Measurements from ENCODE around the gene MRGPRG. TPM values are rescaled to one million over a fixed set of nuclear protein-coding genes. Genes with fewer than 3 reads are reported as not detected.

MRGPRG gene
- total RNA-seq, 1 experiment from 2014 or later: not detected

DNA sequence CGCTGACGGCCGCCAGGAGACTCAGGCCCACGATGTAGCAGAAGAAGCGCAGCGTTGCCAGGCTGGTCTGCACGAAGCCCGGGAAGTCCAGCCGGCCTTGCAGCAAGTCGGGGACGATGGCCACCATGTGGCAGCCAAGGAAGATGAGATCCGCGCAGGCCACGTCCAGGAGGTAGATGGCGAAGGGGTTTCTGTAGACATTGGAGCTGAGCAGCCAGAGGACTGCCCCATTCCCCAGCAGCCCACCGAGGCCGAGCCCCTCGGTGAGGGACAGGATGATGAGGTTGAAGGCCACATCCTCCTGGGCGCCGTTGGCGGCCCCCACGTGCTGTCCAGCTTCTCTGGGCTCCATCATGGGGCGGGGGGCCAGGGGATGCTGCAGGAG lies 9.8 kb upstream of the MRGPRG start:
- H3K4me1 ChIP-seq (ENCODE audit: insufficient read depth, low read length, poor library complexity, severe bottlenecking): no peaks in the 10 kb centered on the region
- no peak overlapping the region for H3K27ac ChIP-seq (ENCODE audit: low read depth, low read length, poor library complexity, severe bottlenecking)
- DNase-seq (ENCODE audit: low spot score): no peak
- H3K27me3 ChIP-seq (replicated peaks; ENCODE audit: insufficient read depth, low read depth, low read length, poor library complexity): no peaks in the 10 kb centered on the region
- no peak for TF ChIP-seq CTCF (conservative IDR thresholded peaks at IDR 0.05; ENCODE audit: low read depth, low read length)
- TF ChIP-seq EZH2 (IDR thresholded peaks at IDR 0.05; ENCODE audit: borderline replicate concordance, low read depth, low read length, poor library complexity, severe bottlenecking): no peak
- POLR2A ChIA-PET (ENCODE audit: low non-redundant PET): no interaction called here
- no peaks in the 10 kb centered on the region for H3K36me3 ChIP-seq (ENCODE audit: insufficient read depth, low read length, poor library complexity, severe bottlenecking)
- H3K4me3 ChIP-seq (ENCODE audit: low read depth, low read length, poor library complexity, severe bottlenecking): no peak overlapping the region
- no peaks in the 10 kb centered on the region for H3K9me3 ChIP-seq (ENCODE audit: low read depth, low read length, poor library complexity, severe bottlenecking)
- no TSS peak for BruUV-seq (replicated peaks)
- CTCF ChIA-PET: no interaction called here
- intact Hi-C loops (cut with micrococcal nuclease; ENCODE audit: unreplicated experiment): no loop called here

- CTCF ChIA-PET: no interaction called here
- H3K4me3 ChIP-seq (ENCODE audit: low read depth, low read length, poor library complexity, severe bottlenecking): no peak overlapping the region
- H3K27ac ChIP-seq (ENCODE audit: low read depth, low read length, poor library complexity, severe bottlenecking): no peak overlapping the region
- H3K4me1 ChIP-seq (ENCODE audit: insufficient read depth, low read length, poor library complexity, severe bottlenecking): no peaks in the 10 kb centered on the region
- H3K9me3 ChIP-seq (ENCODE audit: low read depth, low read length, poor library complexity, severe bottlenecking): no peaks in the 10 kb centered on the region
- H3K36me3 ChIP-seq (ENCODE audit: insufficient read depth, low read length, poor library complexity, severe bottlenecking): no peaks in the 10 kb centered on the region
- POLR2A ChIA-PET (ENCODE audit: low non-redundant PET): no interaction called here
- TF ChIP-seq EZH2 (IDR thresholded peaks at IDR 0.05; ENCODE audit: borderline replicate concordance, low read depth, low read length, poor library complexity, severe bottlenecking) (no peak), CTCF (conservative IDR thresholded peaks at IDR 0.05; ENCODE audit: low read depth, low read length) (no peak)
- intact Hi-C loops (cut with micrococcal nuclease; ENCODE audit: unreplicated experiment): no loop called here
- no peaks in the 10 kb centered on the region for H3K27me3 ChIP-seq (replicated peaks; ENCODE audit: insufficient read depth, low read depth, low read length, poor library complexity)
- no TSS peak for BruUV-seq (replicated peaks)
- no peak for DNase-seq (ENCODE audit: low spot score)
These were observed 9.2 kb upstream of the MRGPRG start for GRCh38 chr11:3227568-3228444.

- no peaks in the 10 kb centered on the region for H3K36me3 ChIP-seq (ENCODE audit: insufficient read depth, low read length, poor library complexity, severe bottlenecking)
- H3K4me3 ChIP-seq (ENCODE audit: low read depth, low read length, poor library complexity, severe bottlenecking): no peak overlapping the region
- ChIA-PET POLR2A (ENCODE audit: low non-redundant PET) (no interaction called here), CTCF (no interaction called here)
- DNase-seq (ENCODE audit: low spot score): no peak
- BruUV-seq (replicated peaks): no TSS peak
- H3K27ac ChIP-seq (ENCODE audit: low read depth, low read length, poor library complexity, severe bottlenecking): no peak overlapping the region
- no peaks in the 10 kb centered on the region for H3K9me3 ChIP-seq (ENCODE audit: low read depth, low read length, poor library complexity, severe bottlenecking)
- TF ChIP-seq CTCF (conservative IDR thresholded peaks at IDR 0.05; ENCODE audit: low read depth, low read length): no peak
- no peak for TF ChIP-seq EZH2 (IDR thresholded peaks at IDR 0.05; ENCODE audit: borderline replicate concordance, low read depth, low read length, poor library complexity, severe bottlenecking)
- no peaks in the 10 kb centered on the region for H3K27me3 ChIP-seq (replicated peaks; ENCODE audit: insufficient read depth, low read depth, low read length, poor library complexity)
- intact Hi-C loops (cut with micrococcal nuclease; ENCODE audit: unreplicated experiment): no loop called here
- H3K4me1 ChIP-seq (ENCODE audit: insufficient read depth, low read length, poor library complexity, severe bottlenecking): no peaks in the 10 kb centered on the region
These were observed 8.4 kb upstream of the MRGPRG start for GRCh38 chr11:3226846-3227567.
